GM11168 (cell line): ENCODE results near the gene MTG2.

Experiments used
- in situ Hi-C: fragments of 300-500 bp; cut with MboI; formaldehyde crosslinking; loops from one replicate; pipeline ENCODE4 v1.12.0; 2022; ENCODE audit warnings: low sequenced_read_pairs; ENCODE audit not compliant: unreplicated experiment

Gene MTG2

GRCh38 chr20:62228982-62229545 lies 46.2 kb downstream of the MTG2 start:
- in situ Hi-C loops = no loop called here

DNA sequence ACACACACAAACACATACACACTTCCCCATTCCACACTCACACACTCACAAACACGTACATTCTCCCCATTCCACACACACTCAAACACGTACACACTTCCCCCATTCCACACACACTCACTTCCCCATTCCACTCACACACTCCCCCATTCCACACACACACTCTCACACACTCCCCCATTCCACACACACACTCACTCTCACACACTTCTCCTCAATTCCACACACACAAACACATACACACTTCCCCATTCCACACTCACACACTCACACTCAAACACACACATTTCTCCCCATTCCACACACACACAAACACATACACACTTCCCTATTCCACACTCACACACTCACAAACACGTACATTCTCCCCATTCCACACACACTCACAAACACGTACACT lies 46.8 kb downstream of the MTG2 start:
- in situ Hi-C loops = no loop called here

DNA sequence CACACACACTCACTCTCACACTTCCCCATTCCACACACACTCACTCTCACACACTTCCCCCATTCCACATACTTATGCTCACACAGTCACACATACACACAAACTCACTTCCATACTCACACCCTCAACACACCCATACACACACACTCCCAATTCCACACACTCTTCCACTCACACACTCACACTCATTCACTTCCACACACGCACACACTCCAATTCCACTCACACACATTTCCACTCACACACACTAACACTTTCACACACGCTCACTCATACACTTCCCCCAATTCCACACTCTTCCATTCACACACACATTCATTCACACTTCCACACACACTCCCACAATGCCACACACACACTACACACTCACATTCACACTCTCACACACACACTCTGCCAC lies 47.4 kb downstream of the MTG2 start:
- in situ Hi-C loops = no loop called here

DNA sequence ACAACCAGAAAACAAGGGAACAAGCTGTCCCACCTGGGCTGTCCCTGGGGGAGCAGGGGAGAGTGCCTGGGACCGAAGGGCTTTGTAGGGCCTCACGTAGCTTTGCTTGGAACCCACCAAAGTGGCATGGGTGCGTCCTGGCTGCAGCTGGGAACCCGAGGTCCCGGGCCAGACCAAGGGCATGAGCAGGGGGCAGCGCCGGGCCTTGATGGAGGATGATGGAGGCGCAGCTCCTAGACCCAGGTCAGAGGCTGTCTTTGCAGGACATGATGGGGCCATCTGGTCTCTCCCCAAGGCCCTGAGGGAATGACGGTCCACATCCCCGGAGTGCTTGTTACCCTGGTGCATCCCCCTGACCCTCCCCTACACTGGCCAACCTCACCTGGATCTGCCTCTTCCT lies 47.9 kb downstream of the MTG2 start:
- in situ Hi-C loops = no loop called here

GRCh38 chr20:62231292-62231691 lies 48.5 kb downstream of the MTG2 start:
- in situ Hi-C loops = no loop called here

GRCh38 chr20:62232194-62232593 lies 49.4 kb downstream of the MTG2 start:
- in situ Hi-C loops = no loop called here

DNA sequence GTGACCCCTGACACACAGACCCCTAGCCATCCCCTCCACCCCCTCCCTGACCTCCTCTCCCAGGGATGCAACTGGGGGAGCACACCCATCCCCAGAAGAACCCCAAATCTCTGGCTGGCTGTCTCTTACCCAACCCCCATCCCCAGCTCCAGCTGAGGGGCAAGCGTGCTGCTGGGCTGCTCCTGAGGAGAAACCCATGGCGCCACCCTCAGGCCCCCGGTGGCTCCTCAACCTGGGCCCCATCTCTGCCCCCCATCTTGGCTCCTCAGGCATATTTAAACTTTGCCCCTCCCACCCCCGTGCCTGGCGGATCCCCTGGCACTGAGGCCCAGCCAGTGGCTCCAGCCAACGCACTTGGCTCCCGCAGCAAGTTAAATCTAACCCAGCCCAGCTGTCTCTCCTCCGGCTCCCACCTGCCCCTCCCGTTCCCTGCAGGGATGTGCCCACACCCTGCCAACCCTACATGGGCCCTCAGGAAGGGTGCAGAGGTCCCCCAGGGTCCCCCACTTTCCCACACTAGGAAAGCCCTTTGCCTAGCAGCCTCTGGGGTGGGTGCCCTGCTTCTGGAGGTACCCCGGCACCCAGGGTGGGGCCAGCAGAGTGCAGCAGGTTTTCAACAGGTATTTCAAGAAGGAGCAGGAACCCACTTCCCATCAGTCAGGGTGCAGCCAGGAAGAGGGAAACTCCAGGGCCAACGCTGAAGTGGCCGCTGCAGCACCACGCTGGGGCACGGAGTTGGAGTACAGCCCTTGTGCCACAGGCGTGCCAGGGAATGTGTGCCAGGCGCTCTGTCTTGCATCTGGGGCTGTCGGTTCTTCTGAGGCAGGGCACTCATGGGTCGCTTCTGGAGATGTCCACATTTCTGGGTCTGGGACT lies 50.2 kb downstream of the MTG2 start:
- in situ Hi-C loops = no loop called here

- in situ Hi-C loops = no loop called here
These were observed 50.9 kb downstream of the MTG2 start for GRCh38 chr20:62233684-62234083.

GRCh38 chr20:62234339-62234738 lies 51.5 kb downstream of the MTG2 start:
- in situ Hi-C loops = no loop called here

DNA sequence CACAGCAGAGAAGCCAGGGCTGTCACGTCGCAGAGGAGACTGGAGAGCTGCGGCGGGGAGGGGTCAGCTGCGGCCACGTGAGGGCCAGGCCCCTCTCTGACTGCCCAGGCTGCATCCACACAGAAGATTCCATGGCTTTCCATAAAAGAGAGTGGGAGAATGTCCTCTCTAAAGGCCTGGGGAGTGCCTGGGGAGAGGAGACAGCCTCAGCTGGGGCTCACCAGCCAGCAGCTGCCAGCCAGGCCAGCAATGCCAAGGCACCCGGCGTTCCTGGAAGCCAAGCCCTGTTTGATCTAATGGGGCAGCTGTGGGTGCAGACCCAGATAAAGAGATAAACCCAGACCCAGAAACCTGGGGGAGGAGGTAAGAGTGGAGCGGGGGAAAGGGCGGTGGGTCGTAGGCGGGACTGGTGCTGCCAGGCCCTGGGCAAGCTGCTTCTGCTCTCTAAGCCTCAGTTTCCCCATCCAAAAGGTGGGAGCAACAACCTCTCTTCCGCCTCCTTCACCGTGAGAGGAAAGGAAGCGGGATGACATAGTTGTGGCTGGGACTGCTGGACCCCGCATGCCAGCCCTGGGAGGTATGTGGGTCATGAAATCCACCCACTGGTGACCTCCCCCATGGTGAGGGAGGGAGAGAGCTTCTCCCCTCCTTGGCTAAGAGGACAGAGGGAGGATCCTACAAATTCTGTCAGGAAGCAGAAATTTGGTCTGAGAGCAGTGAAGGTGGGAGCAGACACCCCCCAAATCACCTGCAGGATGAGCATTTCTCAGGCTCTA lies 52.4 kb downstream of the MTG2 start:
- in situ Hi-C loops = no loop called here

DNA sequence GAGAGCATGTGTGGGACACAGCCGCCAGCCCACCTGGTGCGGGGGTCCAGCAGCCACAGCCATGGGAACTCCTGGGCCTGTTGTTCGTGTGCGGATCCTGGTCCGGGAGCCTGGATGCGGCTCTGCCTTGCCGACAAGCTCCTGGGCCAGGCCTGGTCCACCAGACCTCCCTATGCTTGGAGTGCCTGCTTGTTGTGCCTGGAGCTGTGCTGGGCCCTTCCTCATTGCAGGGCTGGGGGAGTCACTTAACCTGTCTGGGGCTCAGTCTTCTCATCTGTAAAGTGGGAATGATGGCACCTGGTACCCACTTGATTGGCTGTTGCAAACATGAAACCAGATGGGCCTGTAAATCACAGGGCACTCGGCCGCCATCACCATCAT lies 52.9 kb downstream of the MTG2 start:
- in situ Hi-C loops = no loop called here

DNA sequence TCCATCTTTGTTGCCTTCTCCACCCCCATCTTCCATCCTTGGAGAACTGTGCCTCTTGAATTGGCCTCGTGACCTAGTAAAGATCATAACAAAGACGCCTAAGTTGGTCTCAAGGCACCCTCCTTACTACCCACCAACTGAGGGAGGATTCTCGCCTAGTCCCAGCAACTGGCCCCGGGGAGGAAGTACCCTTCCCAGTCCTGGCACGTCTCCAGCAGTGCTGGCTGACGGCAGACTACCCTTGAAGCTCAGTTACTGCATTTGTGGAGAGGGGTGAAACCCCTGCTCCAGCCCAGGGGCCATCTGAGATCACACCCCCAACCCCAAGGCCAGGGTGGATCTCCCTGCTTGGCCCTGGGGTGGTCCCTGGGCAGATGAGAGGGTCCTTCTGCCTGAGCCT lies 53.4 kb downstream of the MTG2 start:
- in situ Hi-C loops = no loop called here

GRCh38 chr20:62236766-62237513 lies 54.1 kb downstream of the MTG2 start:
- in situ Hi-C loops = no loop called here

GRCh38 chr20:62237514-62237800 lies 54.6 kb downstream of the MTG2 start:
- in situ Hi-C loops = no loop called here

GRCh38 chr20:62237801-62238568 lies 55.2 kb downstream of the MTG2 start, which contains the start of gene OSBPL2:
Gene OSBPL2, plus strand, starts transcription at chr20:62238521. Its CDS starts 17,664 bp downstream, at chr20:62256185.
- in situ Hi-C loops = no loop called here

- in situ Hi-C loops = no loop called here
These were observed 55.9 kb downstream of the MTG2 start for GRCh38 chr20:62238569-62239277.

GRCh38 chr20:62239278-62239879 lies 56.6 kb downstream of the MTG2 start:
- in situ Hi-C loops = no loop called here

DNA sequence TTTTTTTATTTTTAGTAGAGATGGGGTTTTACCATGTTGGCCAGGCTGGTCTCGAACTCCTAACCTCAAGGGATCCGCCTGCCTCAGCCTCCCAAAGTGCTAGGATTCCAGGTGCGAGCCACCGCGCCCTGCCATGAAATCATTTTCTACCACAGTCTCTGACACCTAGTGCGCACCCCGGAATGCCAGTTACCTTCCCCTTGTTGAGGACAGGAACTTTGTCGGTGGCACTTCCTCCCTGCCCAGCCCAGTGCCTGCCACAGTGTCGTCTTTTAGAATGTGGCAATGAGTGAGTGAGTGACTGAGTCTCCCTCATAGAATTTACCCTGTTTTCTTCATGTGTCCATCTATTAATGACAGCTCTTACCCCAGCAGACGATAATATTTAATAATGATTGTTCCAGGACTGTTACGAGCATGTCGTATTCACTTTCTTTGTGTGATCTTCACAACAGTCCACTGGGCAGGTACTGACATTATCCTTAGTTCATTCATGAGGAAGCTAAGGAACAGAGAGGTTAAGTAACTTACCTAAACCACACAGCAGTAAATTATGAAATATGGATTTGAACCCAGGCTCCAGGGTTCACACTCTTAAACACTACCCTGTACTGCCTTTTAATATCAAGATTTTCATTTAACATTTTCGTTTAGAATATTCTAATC lies 57.3 kb downstream of the MTG2 start:
- in situ Hi-C loops = no loop called here
